WTC11 (cell line): ENCODE results near the gene ZNF581. TPM values are rescaled to one million over a fixed set of nuclear protein-coding genes. Genes with fewer than 3 reads are reported as not detected.

Experiments used
- ATAC-seq: fragments of 200-7000 bp; cut with Tn5 transposase; 2 replicates; pipeline ENCODE4 v1.10.0; 2021; ENCODE audit warnings: mild to moderate bottlenecking, moderate library complexity
- CTCF ChIA-PET: fragments of 300-600 bp; sonication (Branson Sonifier 250); formaldehyde crosslinking; loops from one replicate; lab custom pipeline; 2021; ENCODE audit warnings: antibody characterized with exemption; lab: Charles Lee
- POLR2A ChIA-PET: fragments of 350-600 bp; sonication (Branson Sonifier 250); formaldehyde crosslinking; loops from one replicate; lab custom pipeline; 2021; ENCODE audit warnings: antibody characterized with exemption; lab: Charles Lee
- DNase-seq: peaks from one replicate; pipeline ENCODE4 v3.0.0; 2021; ENCODE audit warnings: low spot score
- H3K27ac Mint-ChIP-seq: 2 replicates; pipeline ENCODE4 v1.8.0; 2021; ENCODE audit warnings: mixed read lengths
- H3K27me3 Mint-ChIP-seq: 2 replicates; pipeline ENCODE4 v1.8.0; 2021; ENCODE audit warnings: low read depth, mild to moderate bottlenecking, moderate library complexity, mixed read lengths
- H3K36me3 Mint-ChIP-seq: 2 replicates; pipeline ENCODE4 v1.8.0; 2021; ENCODE audit warnings: mixed read lengths
- H3K4me1 Mint-ChIP-seq: 2 replicates; pipeline ENCODE4 v1.8.0; 2022; ENCODE audit warnings: mixed read lengths
- H3K4me3 Mint-ChIP-seq: 2 replicates; pipeline ENCODE4 v1.8.0; 2021; ENCODE audit warnings: mild to moderate bottlenecking, moderate library complexity, mixed read lengths
- H3K9me3 Mint-ChIP-seq: 2 replicates; pipeline ENCODE4 v1.8.0; 2021; ENCODE audit warnings: mixed read lengths
- CREM ChIP-seq: sonication (generic); formaldehyde crosslinking; IDR thresholded peaks from 2 replicates; pipeline ENCODE4 v1.8.1; 2022; ENCODE audit warnings: mild to moderate bottlenecking, missing genetic modification reagents, moderate library complexity
- FOXP4 ChIP-seq: sonication (generic); formaldehyde crosslinking; IDR thresholded peaks from 2 replicates; pipeline ENCODE4 v1.8.0; 2022; ENCODE audit warnings: mild to moderate bottlenecking, missing genetic modification reagents
- GABPB1 ChIP-seq: sonication (generic); formaldehyde crosslinking; IDR thresholded peaks from 2 replicates; pipeline ENCODE4 v1.8.1; 2023; ENCODE audit warnings: mild to moderate bottlenecking, missing genetic modification reagents
- SP1 ChIP-seq: sonication (generic); formaldehyde crosslinking; conservative IDR thresholded peaks from 2 replicates; pipeline ENCODE4 v1.8.1; 2022; ENCODE audit warnings: missing genetic modification reagents
- STAT6 ChIP-seq: sonication (generic); formaldehyde crosslinking; conservative IDR thresholded peaks from 2 replicates; pipeline ENCODE4 v1.8.1; 2023; ENCODE audit warnings: mild to moderate bottlenecking, low read depth, missing genetic modification reagents, moderate library complexity
- ZNF532 ChIP-seq: fragments of 250-450 bp; sonication (Bioruptor Pico); IDR thresholded peaks from 2 replicates; pipeline ENCODE4 v1.9.0; 2021; ENCODE audit warnings: mild to moderate bottlenecking, borderline replicate concordance
- total RNA-seq: library from RNA; stranded (reverse); gene quantifications from 3 replicates; pipeline ENCODE4 v1.2.3, GENCODE V29; 2021
- TF ChIP-seq, protein P1 (sequence below): sonication (generic); formaldehyde crosslinking; IDR thresholded peaks from 2 replicates; pipeline ENCODE4 v1.8.0; 2022; ENCODE audit warnings: missing genetic modification reagents
- TF ChIP-seq, protein P2 (sequence below): fragments of 200-600 bp; IDR thresholded peaks from 2 replicates; pipeline ENCODE4 v1.8.0; 2022; ENCODE audit warnings: antibody characterized with exemption

Gene ZNF581
- total RNA-seq, 1 experiment from 2014 or later: 100 TPM

DNA sequence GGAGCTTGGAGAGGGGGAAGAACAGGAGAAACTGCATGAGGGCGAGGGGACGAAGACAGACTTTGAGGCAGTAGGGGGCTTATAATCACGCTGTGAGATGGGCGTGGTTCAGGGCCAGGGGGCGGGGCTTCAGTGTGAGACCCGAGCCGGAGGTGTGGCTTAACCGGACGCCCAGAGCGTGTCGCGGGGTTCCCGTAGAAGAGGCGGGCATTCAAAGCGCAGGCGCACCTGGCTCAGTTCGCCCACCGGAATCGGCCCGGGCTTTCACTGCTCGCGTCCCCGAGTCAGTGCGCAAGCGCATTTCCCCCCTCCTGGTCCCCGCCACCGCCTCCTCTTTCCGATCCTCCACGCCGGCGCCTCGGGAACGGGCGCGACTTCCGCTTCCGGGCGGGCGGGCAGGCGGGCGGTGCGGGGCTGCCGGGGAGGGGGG lies 38.2 kb upstream of the ZNF581 start:
- ChIA-PET CTCF (interaction anchor here (0.5 to 4.4 kb wide), 23 partner anchors 8 to 459 kb away, joined by 3 to 55 read pairs (median 7); partner anchors contain the start of genes CCDC106, TMEM238, U2AF2 and ZNF579), POLR2A (interaction anchor here (0.6 to 1.9 kb wide), 9 partner anchors 8 to 412 kb away, joined by 3 to 9 read pairs (median 5); partner anchors contain the start of genes NAT14 and ZNF784)
- Mint-ChIP-seq H3K9me3 (no peaks in the 10 kb centered on the region), H3K27me3 (no peaks in the 10 kb centered on the region), H3K27ac (peak overlapping the region; percentile 99), H3K4me3 (peak overlapping the region; percentile 83), H3K4me1 (peaks cover 27% of the 10 kb centered on the region), H3K36me3 (peaks cover 22% of the 10 kb centered on the region)
- no peak for TF ChIP-seq STAT6 (CRISPR knock-in tag)
- TF ChIP-seq, protein P1, sequence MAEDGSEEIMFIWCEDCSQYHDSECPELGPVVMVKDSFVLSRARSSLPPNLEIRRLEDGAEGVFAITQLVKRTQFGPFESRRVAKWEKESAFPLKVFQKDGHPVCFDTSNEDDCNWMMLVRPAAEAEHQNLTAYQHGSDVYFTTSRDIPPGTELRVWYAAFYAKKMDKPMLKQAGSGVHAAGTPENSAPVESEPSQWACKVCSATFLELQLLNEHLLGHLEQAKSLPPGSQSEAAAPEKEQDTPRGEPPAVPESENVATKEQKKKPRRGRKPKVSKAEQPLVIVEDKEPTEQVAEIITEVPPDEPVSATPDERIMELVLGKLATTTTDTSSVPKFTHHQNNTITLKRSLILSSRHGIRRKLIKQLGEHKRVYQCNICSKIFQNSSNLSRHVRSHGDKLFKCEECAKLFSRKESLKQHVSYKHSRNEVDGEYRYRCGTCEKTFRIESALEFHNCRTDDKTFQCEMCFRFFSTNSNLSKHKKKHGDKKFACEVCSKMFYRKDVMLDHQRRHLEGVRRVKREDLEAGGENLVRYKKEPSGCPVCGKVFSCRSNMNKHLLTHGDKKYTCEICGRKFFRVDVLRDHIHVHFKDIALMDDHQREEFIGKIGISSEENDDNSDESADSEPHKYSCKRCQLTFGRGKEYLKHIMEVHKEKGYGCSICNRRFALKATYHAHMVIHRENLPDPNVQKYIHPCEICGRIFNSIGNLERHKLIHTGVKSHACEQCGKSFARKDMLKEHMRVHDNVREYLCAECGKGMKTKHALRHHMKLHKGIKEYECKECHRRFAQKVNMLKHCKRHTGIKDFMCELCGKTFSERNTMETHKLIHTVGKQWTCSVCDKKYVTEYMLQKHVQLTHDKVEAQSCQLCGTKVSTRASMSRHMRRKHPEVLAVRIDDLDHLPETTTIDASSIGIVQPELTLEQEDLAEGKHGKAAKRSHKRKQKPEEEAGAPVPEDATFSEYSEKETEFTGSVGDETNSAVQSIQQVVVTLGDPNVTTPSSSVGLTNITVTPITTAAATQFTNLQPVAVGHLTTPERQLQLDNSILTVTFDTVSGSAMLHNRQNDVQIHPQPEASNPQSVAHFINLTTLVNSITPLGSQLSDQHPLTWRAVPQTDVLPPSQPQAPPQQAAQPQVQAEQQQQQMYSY (CRISPR knock-in tag): peak; percentile 42; the same call in 1 of the 2 replicates
- TF ChIP-seq SP1 (CRISPR knock-in tag): peak; percentile 83
- TF ChIP-seq GABPB1: peak; percentile 34; the same call in 1 of the 2 replicates
- ATAC-seq (peak; percentile 58), DNase-seq (peak; percentile 98)

GRCh38 chr19:55605637-55606470 lies 37.6 kb upstream of the ZNF581 start, which contains the start of gene ZNF865:
Gene ZNF865, plus strand, starts transcription at chr19:55605647. Its CDS starts 7,972 bp downstream, at chr19:55613619.
- no peak for TF ChIP-seq FOXP4 (CRISPR knock-in tag)
- TF ChIP-seq, protein P2, sequence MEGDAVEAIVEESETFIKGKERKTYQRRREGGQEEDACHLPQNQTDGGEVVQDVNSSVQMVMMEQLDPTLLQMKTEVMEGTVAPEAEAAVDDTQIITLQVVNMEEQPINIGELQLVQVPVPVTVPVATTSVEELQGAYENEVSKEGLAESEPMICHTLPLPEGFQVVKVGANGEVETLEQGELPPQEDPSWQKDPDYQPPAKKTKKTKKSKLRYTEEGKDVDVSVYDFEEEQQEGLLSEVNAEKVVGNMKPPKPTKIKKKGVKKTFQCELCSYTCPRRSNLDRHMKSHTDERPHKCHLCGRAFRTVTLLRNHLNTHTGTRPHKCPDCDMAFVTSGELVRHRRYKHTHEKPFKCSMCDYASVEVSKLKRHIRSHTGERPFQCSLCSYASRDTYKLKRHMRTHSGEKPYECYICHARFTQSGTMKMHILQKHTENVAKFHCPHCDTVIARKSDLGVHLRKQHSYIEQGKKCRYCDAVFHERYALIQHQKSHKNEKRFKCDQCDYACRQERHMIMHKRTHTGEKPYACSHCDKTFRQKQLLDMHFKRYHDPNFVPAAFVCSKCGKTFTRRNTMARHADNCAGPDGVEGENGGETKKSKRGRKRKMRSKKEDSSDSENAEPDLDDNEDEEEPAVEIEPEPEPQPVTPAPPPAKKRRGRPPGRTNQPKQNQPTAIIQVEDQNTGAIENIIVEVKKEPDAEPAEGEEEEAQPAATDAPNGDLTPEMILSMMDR: 0 out of 2 replicates have a peak, but pooled peaks have one; percentile 14
- TF ChIP-seq ZNF532 (CRISPR knock-in tag): no peak
- TF ChIP-seq SP1 (CRISPR knock-in tag): no peak
- TF ChIP-seq CREM (CRISPR knock-in tag): no peak
- peak within 1 kb of the TSS; percentile 98 for H3K4me3 Mint-ChIP-seq
- peak; percentile 43 for ATAC-seq
- peak within 1 kb of the TSS; percentile 99 for H3K27ac Mint-ChIP-seq
- no peaks in the 10 kb centered on the region for H3K27me3 Mint-ChIP-seq
- peaks cover 22% of the 10 kb centered on the region for H3K36me3 Mint-ChIP-seq
- peak; percentile 81 for DNase-seq
- peaks cover 27% of the 10 kb centered on the region for H3K4me1 Mint-ChIP-seq
- ChIA-PET CTCF (interaction anchor here (0.5 to 4.4 kb wide), 44 partner anchors 7 to 516 kb away, joined by 3 to 55 read pairs (median 4); partner anchors contain the start of genes CCDC106, ISOC2, U2AF2 and ZNF579), POLR2A (interaction anchor here (0.7 to 1.9 kb wide), 9 partner anchors 13 to 121 kb away, joined by 3 to 10 read pairs (median 5); partner anchors contain the start of genes NAT14 and ZNF784)
- no peaks in the 10 kb centered on the region for H3K9me3 Mint-ChIP-seq
